HG02798 (cell line): Measurements from ENCODE around the gene TIMD4.
"Not testable (repeated sequence)": the region's sequence is repeated elsewhere in the genome, so short reads cannot be mapped to it uniquely, and the experiment has no call there.

ENCODE experiments used
- ATAC-seq: cut with Tn5 transposase; IDR thresholded peaks from one replicate; pipeline ENCODE4 v1.9.1; 2021; ENCODE audit warnings: mild to moderate bottlenecking; ENCODE audit not compliant: unreplicated experiment, poor library complexity

Gene TIMD4

DNA sequence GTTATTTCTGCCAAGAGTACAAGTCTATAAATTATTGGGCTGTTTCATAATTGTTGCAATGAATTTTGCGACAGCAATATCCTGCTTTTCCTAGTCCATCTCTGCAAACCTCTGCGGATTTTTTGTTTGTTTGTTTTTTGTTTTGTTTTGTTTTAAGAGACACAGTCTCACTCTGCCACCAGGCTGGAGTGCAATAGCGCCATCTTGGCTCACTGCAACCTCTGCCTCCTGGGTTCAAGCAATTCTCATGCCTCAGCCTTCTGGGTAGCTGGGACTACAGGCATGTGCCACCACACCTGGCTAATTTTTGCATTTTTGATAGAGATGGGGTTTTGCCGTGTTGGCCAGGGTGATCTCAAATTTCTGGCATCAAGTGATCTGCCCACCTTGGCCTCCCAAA lies 37.3 kb downstream of the TIMD4 start:
- ATAC-seq, result not testable (repeated sequence)

DNA sequence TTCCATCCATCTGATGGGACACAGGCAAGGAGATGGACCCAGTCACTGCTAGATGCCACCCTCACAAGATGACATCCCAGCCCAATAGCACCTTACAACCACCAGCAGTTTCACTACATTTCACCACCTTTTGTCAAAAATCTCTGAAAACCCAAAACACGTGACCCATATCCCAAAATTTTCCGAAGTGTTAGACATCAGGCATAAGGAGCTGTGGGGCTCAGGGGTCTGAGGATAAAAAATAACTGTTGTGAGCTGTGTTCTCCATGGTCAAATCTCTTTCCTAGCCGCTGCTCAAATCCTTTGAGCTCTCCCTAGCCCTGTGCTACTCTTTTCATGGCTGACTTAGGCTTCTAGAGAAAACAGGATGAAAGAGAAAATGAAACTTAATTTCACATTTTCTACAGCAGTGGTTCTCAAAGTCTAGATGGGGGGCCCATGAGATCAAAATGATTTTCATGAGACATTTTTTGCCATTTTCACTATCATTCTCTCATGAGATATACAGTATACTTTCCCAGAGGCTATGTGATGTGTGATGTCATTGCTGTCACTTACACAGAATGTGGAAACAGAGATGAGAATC lies 40.7 kb downstream of the TIMD4 start:
- ATAC-seq, result peak; percentile 51

DNA sequence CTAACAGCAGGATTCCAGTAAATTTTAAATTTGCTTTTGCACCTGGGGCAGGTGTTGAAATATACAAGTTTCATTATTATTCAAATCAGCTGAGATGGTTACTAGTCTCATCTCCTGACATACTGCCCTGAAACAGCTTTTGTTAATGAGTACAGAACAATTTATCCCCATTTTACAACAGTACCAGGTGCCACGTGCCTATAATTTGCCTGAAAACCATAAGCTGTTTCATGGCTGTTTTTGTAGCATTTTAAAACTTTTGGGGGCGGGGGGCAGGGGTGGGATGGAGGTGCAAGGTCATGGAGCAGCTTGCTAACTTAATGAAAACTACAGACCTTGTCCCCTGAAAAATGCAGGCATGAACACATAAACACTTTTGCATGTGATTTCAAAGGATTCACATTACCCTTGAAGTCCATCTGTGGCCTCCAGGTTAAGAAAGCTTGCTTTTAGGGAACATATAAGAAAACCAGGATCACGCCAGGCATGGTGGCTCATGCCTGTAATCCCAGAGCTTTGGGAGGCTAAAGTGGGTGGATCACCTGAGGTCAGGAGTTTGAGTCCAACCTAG lies 42.1 kb downstream of the TIMD4 start:
- ATAC-seq, result peak; percentile 59

DNA sequence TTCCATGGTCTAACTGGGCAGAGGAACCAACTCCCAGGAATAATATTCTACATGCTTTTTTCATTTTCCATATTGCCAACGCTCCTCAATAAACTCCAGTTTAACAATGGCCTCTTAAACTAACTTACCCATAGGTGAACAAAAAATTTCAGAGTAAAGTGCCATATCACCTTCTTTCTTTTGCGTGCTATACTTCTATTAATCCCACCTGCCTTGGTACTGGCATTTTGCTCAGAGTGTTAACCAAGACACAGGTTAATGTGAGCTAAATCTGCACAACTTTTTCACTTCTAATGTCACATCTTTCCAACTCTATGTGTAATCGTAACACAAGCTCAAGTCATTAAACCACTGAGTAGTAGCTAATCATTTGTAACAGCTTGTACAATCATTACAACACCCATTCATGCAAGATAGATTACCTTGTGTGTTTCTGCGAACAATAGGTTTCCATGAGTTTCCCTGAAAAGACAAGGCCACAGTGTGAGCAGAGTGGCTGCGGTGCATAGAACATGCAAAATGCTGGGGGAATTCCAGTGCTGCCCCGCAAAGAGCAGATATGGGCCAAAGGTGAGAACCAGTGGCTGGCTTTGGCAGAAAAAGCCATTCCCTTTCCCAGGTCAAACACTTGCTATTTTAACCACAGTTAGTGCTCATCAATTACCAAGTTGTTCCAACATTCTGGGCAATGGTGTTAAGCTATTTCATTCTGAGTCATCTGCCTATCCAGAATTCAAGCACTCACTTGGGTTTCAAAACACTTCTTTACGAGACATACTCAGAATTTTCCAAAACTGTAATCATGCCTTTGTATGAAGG lies 42.8 kb downstream of the TIMD4 start:
- peak; percentile 58 for ATAC-seq

DNA sequence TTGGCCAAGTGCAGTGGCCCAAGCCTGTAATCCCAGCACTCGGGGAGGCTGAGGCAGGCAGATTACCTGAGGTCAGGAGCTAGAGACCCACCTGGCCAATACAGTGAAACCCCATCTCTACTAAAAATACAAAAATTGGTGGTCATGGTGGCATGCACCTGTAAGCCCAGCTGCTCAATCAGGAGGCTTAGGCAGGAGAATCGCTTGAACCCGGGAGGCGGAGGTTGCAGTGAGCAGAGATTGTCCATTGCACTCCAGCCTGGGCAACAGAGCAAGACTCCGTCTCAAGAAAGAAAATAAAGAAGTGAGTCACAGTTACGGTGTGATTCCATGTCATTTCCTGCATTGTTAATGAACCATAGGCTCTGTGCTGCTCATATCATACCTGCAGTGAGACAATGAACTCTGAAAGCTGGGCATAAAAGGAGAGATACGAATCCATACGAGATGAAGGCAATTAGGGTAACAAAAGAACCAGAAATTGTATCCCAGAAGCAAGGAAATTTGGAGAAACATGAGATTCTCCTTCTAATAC lies 44.6 kb downstream of the TIMD4 start:
- ATAC-seq, result no peak

DNA sequence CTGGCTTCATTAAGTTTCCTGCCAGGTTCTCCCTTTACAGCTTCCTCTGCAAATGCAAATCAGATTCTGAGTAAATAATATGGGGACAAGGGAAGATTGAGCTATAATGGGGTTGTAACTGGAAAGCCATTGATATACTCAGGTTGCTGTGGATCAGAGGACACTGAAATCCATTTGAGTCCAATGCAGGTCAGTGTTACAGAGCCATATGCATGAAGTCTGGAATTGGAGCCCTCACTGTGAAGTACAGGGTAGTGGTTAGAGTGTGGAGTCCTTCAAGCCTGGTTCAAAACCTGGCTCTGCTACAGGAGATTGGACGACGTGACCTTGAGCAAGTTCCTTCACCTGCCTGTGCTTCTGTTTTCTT lies 48.7 kb downstream of the TIMD4 start:
- ATAC-seq, result peak; percentile 9

DNA sequence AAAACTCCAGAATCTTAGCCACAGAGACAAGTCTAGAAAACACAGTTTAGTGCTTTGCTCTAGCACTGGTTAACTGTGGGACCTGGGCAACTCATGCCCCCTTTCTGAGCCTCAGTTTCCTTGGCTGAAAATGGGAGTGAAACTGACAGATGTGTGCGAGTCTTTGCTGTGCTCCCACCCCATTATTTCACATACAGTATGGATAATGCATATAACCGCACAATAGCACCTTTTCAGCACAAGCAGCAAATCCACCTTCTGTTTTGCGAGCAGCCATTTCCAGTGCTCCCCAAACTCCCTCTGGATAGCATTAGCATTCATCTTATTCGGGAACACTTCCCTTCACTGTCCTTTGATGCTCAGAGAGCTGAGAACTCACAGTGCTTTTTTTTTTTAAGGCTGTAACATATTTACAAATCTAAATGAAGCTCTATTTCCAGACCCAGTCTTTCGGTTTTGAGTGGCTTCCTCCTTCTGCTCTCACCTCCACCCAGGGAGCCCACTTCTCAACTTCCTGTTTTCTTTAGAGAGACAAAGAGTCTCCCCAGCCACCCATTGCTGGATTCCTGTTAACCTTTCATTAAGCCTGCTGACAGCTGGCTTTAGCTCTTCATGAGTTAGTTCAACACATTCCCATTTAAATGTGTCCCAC lies 49.2 kb downstream of the TIMD4 start:
- ATAC-seq, result peak; percentile 95

DNA sequence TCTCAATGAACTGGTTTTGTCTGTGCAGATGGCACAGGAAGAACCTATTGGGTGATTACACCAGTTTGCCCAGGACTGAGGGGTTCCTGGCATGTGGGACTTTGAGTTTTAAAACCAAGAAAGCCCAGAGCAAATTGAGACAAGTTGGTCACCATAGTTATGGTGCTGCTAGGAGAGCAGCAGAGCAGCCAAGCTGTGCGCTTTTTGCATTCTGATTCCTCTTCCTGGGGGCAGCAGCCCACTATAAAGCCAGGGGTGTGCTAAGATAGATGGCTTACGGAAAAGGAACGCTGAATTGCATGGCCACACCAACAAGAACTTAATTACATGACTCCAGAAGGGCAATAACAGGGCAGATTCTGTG lies 49.7 kb downstream of the TIMD4 start:
- ATAC-seq, result no peak

DNA sequence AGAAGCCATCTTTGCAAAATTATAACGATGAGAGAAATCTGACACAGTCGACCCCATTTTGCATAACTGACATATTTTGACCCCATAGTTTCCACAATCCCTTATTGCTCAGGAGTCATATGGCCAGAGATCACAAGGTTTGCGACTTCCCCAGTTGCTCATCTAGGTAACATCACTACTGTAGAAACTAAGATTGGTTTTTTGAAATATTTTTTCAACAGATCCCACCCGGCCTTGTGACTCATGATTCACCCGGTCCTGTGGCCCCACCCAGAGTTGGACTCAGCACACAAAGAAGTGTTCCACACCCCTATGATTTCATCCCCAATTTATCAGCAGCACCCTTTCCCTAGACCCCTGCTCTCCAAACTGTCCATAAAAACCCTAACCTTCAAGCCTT lies 50.2 kb downstream of the TIMD4 start:
- ATAC-seq, result no peak

DNA sequence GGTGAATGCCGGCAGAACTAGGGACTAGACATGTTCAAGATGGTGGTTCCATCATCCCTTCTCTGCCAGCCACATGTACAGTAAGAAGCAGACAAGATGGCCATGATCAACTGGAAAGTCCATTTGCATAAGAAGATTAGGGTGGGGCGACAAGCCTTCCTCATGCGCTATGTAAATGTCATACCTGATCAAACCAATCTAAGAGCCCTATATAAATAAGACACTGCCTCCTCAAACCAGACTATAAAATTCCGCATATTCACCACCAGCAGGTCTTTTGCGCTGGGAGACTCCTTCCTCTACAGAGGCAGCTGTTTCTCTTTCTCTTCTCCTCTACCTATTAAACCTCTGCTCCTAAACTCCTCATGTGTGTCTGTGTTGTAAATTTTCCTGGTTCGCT lies 53.8 kb downstream of the TIMD4 start:
- no peak for ATAC-seq

DNA sequence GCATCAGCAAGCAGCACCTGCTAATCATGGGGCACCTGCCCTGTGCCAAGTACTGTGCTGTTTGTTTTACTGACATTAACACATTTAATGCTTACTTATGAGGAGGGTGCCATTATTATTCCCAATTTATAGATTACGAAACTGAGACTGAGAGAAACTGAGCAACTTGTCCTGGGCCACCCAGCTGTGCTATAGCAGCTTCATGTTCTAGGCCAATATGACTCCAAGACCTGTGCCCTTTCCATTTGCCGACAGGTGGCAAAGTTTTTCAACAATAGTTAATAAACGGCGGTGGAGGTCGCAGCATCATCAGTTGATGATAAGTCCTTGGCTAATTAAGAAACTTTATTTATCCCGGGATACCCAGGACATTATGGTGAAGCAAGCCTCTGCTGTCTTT lies 55.4 kb downstream of the TIMD4 start:
- no peak for ATAC-seq

DNA sequence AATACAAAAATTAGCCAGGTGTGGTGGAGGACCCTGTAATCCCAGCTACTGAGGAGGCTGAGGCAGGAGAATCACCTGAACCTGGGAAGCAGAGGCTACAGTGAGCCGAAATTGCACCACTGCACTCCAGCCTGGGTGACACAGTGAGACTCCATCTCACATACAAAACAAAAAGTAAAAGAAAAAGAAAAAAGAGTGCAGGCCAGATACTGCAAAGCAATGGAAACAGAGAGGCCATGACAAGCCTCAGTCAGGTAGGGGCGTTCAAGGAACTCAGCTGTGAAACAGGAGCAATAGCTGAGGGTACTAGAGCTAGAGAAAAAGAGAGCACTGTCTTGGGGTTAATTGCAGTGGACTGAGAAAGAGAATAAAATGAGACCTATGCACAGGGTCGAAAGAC lies 56.2 kb downstream of the TIMD4 start:
- ATAC-seq, result no peak

DNA sequence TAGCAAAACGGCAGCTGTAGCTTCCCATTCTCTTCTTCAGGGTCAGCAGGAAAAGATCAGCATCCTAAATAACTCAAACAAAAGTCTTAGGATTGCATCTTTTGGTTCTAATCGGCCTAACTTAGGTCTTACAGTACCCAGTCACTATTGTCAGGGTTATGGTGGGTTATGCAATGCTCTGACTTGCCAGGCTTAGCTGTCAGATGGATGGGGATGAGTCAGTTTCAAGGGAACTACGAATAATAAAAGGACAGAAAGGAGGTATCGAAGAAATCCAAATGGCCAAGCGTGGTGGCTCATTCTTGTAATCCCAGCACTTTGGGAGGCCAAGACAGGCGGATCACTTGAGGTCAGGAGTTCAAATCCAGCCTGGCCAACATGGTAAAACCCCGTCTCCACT lies 66.5 kb downstream of the TIMD4 start:
- ATAC-seq, result no peak

DNA sequence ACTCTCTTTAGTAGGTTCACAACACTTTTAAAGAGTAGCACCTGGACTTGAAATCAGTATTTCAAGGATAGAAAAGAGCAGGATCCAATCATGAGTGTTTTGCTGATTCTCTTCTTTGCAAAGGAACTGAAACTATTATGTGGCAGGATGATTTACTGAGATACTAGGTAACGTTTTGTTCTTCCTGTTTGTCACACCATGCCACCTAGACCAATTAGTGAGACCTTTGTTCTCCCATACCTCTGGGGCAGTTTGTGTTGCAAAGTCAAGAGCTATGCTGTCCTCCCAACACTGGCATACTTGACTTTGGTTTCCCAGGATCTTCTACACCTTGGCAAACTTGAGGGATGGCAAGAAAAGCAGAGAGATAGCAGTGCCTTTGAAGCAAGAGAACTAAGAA lies 69.5 kb downstream of the TIMD4 start:
- peak; percentile 62 for ATAC-seq

DNA sequence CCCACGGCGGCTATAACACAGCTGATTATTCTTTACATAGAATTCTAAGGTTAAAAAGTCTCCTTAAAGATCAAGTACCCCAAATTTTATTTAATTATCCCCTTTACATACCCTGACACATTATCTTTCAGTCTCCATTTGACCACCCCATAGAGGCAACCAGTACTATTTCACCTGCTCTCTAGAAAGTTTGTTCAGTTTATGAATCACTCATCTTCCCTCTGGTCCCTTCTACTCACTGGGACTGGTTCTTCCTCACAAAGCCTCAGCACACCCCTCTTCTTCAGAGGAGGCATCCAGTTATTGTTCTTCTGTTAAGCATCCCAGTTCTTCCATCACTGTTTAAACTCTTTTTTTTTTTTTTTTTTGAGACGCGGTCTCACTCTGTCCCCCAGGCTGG lies 70.2 kb downstream of the TIMD4 start:
- no peak for ATAC-seq

DNA sequence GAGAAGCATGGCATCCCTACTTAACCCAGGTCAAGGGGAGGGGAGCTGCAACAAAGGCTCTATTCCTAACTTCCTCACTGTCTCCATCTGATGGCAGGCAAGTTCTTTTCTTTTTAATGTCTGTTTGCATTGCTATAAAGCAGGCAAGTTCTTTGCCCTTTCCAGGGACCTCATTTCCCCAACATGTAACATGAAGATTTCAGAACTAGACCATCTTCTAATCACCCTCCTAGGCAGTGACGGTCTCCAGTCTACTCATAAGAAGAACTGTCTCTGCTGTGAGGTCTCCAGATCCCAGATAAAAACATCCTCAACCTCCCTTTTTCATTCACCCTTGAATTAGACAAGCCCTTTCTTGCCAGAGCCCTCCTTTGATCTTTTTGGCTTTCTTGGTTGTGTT lies 70.8 kb downstream of the TIMD4 start:
- ATAC-seq, result peak; percentile 29

DNA sequence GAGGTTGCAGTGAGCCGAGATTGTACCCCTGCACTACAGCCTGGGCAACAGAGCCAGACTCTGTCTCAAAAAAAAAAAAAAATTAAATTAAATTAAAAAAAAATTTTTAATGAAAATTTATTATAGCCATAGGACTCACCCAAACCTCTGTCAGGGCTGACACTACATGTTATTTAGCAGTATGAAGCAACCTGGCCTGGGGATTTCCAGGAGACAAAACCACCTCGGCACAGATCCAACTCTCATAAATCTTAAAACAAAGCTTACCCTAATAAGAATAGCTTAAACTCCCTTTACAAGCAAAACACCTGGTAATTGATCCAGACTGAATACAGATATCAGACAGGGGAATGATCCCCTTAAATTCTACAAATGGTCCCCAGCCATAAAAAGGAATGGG lies 74.5 kb downstream of the TIMD4 start:
- peak; percentile 53 for ATAC-seq

DNA sequence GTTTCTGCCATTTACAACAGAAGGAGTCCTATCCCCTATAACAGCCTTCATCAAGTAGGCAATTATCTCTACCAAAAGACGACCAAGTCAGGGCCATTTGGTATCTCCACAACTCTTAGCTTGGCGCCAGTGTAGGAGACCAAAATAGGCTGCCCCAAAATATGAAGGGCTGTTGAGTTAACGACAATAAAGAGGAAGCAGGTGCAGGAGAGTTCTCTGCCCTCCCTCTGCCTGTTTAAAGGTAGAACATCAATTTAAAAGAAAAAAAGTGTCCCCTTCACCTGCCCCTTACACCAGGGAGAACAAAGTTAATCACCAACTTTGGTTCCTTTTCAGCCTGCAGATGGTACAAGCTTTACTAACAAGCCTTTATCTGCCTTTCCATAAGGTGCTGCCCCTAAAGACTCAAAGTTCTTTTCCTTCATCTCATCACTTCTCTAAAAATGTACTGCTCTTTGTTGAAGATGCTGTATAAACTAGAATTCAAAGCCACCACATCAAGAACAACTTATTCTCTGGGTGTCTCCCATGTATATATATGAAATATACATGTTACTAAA lies 79.6 kb downstream of the TIMD4 start:
- ATAC-seq, result no peak

DNA sequence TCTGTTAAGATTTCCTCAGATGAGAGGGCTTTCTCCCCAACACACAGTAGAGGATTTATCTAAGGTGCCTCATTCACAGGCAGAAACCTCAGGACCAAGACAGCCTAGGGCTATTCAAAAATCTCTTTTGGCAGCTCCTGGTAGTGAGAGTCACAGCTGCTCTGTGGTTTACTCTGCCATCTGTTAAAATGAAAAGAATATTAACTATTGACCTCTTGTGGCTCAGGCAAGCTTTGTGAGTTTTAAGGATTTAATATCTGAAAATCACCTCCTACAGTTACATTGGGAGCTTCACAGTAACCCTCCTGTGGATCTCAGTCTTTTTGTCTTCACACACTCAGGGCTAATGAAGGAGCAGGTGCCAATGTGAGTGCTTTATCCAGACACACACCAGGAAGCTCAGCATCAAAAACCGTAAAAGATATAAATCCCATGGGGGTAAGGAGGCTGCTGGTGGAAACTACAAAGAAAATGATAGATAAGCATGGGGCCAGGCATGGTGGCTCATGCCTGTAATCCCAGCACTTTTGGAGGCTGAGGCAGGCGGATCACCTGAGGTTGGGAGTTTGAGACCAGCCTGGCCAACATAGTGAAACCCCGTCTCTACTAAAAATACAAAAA lies 83.3 kb downstream of the TIMD4 start:
- peak; percentile 87 for ATAC-seq

DNA sequence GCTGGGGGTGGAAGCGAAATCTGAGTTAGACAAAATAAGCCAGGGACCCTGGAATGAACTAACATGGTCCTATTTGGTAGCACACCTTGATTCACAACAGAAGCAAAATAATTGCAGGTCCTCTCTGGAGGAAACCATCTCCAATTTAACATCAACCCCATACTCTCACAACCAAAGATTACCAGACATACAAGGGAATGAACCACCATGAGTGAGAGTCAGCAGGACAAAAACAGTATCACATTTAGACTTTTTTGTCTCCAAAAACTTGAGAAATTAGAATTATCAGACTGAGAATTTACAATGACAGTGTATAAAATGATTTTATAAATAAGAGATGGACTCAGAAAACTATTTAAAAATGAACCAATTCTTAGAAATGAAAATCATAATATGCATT lies 91.8 kb downstream of the TIMD4 start:
- no peak for ATAC-seq

DNA sequence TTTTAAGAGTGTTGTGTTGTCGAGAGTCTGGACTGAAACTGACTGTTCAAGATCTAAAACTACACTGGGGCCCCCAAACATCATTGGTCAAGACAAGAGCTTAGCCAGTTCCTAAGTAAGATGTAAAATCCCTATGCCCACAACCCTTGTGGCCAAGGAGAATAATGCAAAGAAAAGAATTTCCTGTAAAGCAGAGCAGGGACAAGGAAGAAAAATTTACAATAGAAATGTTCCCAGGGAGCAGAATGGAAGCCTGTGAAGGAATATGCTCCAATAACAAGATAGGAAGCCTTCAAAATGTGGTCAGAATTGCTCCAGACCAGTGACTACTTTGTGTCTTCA lies 92.6 kb downstream of the TIMD4 start:
- no peak for ATAC-seq
